Prostate gland (tissue), 2 donors: ENCODE data around the gene AP3D1.

Experiments used
- CTCF ChIP-seq, 4 experiments: fragments of 200-600 bp in 2 of 4; fragments of 450-650 bp in 2 of 4; sonication (generic) in 2 of 4; IDR thresholded peaks; 1 replicate in 3 of 4; 2 replicates in 1 of 4; pipeline ENCODE4 v1.5.1; 2016 to 2019; ENCODE audit warnings: antibody characterized with exemption in 4 of 4, mild to moderate bottlenecking in 2 of 4, moderate library complexity in 2 of 4
- POLR2A ChIP-seq: fragments of 450-650 bp; IDR thresholded peaks from one replicate; pipeline ENCODE4 v1.6.1; 2016; ENCODE audit warnings: antibody characterized with exemption, mild to moderate bottlenecking
- POLR2AphosphoS5 ChIP-seq: sonication (generic); formaldehyde crosslinking; IDR thresholded peaks from one replicate; pipeline ENCODE4 v1.6.1; 2017; ENCODE audit warnings: antibody characterized with exemption

- TF ChIP-seq CTCF (IDR thresholded peaks at IDR 0.05) (no peak), POLR2AphosphoS5 (no peak), POLR2A (no peak)
Measured at GRCh38 chr19:2123682-2124387, 27.5 kb downstream of the AP3D1 start.
